Thoracic aorta (tissue), 2 donors: ENCODE data around the gene NRCAM. TPM values are rescaled to one million over a fixed set of nuclear protein-coding genes. Genes with fewer than 3 reads are reported as not detected.

ENCODE experiments used
- ATAC-seq: fragments of 150-250 bp; one replicate; pipeline ENCODE4 v1.8.0; 2017; ENCODE audit warnings: low read depth; ENCODE audit not compliant: insufficient number of reproducible peaks, low FRiP score
- DNase-seq: peaks from one replicate; pipeline ENCODE4 v3.0.0-alpha.2; 2020; ENCODE audit warnings: low spot score
- H3K27ac ChIP-seq, 2 donors: fragments of 200-600 bp; sonication (generic); 1 replicate in 1 of 2; 2 replicates in 1 of 2; pipeline ENCODE4 v1.5.1; 2016; ENCODE audit warnings: mild to moderate bottlenecking in 2 of 2, moderate library complexity in 2 of 2
- H3K27me3 ChIP-seq: fragments of 200-600 bp; sonication (generic); replicated peaks from 2 replicates; pipeline ENCODE4 v1.6.0; 2016; ENCODE audit warnings: mild to moderate bottlenecking; ENCODE audit not compliant: insufficient read depth
- H3K36me3 ChIP-seq: fragments of 200-600 bp; sonication (generic); one replicate; pipeline ENCODE4 v1.5.1; 2016
- H3K4me1 ChIP-seq, 2 donors: fragments of 200-600 bp; sonication (generic); 1 replicate in 1 of 2; 2 replicates in 1 of 2; pipeline versions ENCODE4 v1.5.1 to v1.6.0; 2016; ENCODE audit warnings: low read depth in 2 of 2, mild to moderate bottlenecking in 1 of 2; ENCODE audit not compliant: control insufficient read depth in 1 of 2
- H3K4me3 ChIP-seq: fragments of 200-600 bp; sonication (generic); 2 replicates; pipeline ENCODE4 v1.5.1; 2016; ENCODE audit warnings: mild to moderate bottlenecking
- H3K9me3 ChIP-seq: fragments of 200-600 bp; sonication (generic); 2 replicates; pipeline ENCODE4 v1.5.1; 2016
- CTCF ChIP-seq: fragments of 200-600 bp; sonication (generic); IDR thresholded peaks from one replicate; pipeline ENCODE4 v1.5.1; 2019; ENCODE audit warnings: antibody characterized with exemption
- total RNA-seq, 2 donors: library from RNA; depleted of rRNA; stranded (reverse); fragments of >200 nt; gene quantifications; one replicate each; pipeline versions ENCODE4 v1.1.0 to v1.2.3, GENCODE V29; 2016

The NRCAM gene
- total RNA-seq, 2 donors from 2014 or later, result 2.4 to 3.3 TPM

GRCh38 chr7:108427766-108428165 lies 28.5 kb downstream of the NRCAM start:
- Histone ChIP-seq H3K9me3 (no peaks in the 10 kb centered on the region), H3K4me1 (no peaks in the 10 kb centered on the region), H3K27ac (no peak overlapping the region), H3K4me3 (no peak overlapping the region), H3K36me3 (no peaks in the 10 kb centered on the region), H3K27me3 (no peaks in the 10 kb centered on the region)
- TF ChIP-seq CTCF, result no peak
- no peak for ATAC-seq
- DNase-seq, result no peak

- no peak overlapping the region for H3K27ac ChIP-seq
- H3K9me3 ChIP-seq, result no peaks in the 10 kb centered on the region
- H3K4me1 ChIP-seq, result no peaks in the 10 kb centered on the region
- H3K4me3 ChIP-seq, result no peak overlapping the region
- no peak for TF ChIP-seq CTCF
- DNase-seq (no peak), ATAC-seq (no peak)
- no peaks in the 10 kb centered on the region for H3K36me3 ChIP-seq
- no peaks in the 10 kb centered on the region for H3K27me3 ChIP-seq
Observed at GRCh38 chr7:108425714-108426275, 30.4 kb downstream of the NRCAM start.

GRCh38 chr7:108424013-108424412 lies 32.2 kb downstream of the NRCAM start:
- TF ChIP-seq CTCF, result no peak
- Histone ChIP-seq H3K4me1 (no peaks in the 10 kb centered on the region), H3K9me3 (no peaks in the 10 kb centered on the region), H3K36me3 (no peaks in the 10 kb centered on the region), H3K27me3 (no peaks in the 10 kb centered on the region), H3K27ac (no peak overlapping the region), H3K4me3 (no peak overlapping the region)
- DNase-seq (no peak), ATAC-seq (no peak)

- no peaks in the 10 kb centered on the region for H3K27me3 ChIP-seq
- H3K4me1 ChIP-seq, result no peaks in the 10 kb centered on the region
- H3K9me3 ChIP-seq, result no peaks in the 10 kb centered on the region
- no peak for TF ChIP-seq CTCF
- H3K27ac ChIP-seq, result no peak overlapping the region
- H3K36me3 ChIP-seq, result no peaks in the 10 kb centered on the region
- ATAC-seq (no peak), DNase-seq (no peak)
- no peak overlapping the region for H3K4me3 ChIP-seq
Observed at GRCh38 chr7:108423089-108423989, 32.9 kb downstream of the NRCAM start.

GRCh38 chr7:108421720-108422331 lies 34.4 kb downstream of the NRCAM start:
- ATAC-seq, result no peak
- H3K36me3 ChIP-seq, result no peaks in the 10 kb centered on the region
- TF ChIP-seq CTCF, result no peak
- H3K4me3 ChIP-seq, result no peak overlapping the region
- no peaks in the 10 kb centered on the region for H3K27me3 ChIP-seq
- no peak overlapping the region for H3K27ac ChIP-seq
- H3K4me1 ChIP-seq, result no peaks in the 10 kb centered on the region
- H3K9me3 ChIP-seq, result no peaks in the 10 kb centered on the region
- no peak for DNase-seq
